K562 (cell line): Measurements from ENCODE around the gene RER1. TPM values are rescaled to one million over a fixed set of nuclear protein-coding genes. Genes with fewer than 3 reads are reported as not detected.

Experiments used
- ATAC-seq: fragments of 200-7000 bp; cut with Tn5 transposase; 3 replicates; pipeline ENCODE4 v1.9.1; 2020; ENCODE audit warnings: moderate library complexity
- BruUV-seq: library from RNA; stranded (reverse); fragments of 400-500 nt; replicated peaks from 2 replicates; lab custom pipeline; 2021; lab: Mats Ljungman, UMichigan
- CTCF ChIA-PET: fragments of 300-600 bp; formaldehyde crosslinking; extraction: SDS; loops from one replicate; lab custom pipeline; 2021; ENCODE audit warnings: low intra/inter-chr PET ratio; lab: Yijun Ruan, JAX
- POLR2A ChIA-PET: fragments of 300-600, 350-650 bp; sonication (Branson Sonifier 250); formaldehyde crosslinking; extraction: SDS; loops from one replicate; lab custom pipeline; 2021; ENCODE audit warnings: antibody characterized with exemption, inconsistent platforms; lab: Yijun Ruan, JAX
- DNase-seq, 4 experiments: peaks; one replicate each; pipeline versions ENCODE4 v3.0.0 to v3.0.0-alpha.2; 2011 to 2018; ENCODE audit warnings: low spot score in 3 of 4, mixed read lengths in 3 of 4; ENCODE audit errors: extremely low read depth in 1 of 4
- FAIRE-seq: peaks from 2 replicates; lab custom pipeline; 2011; peaks lifted over from hg19 to GRCh38; lab: Jason Lieb, UNC
- H2AFZ ChIP-seq: 2 replicates; pipeline ENCODE4 v1.6.0; 2011; ENCODE audit warnings: low read depth, low read length, control low read depth, inconsistent platforms
- H3K27ac ChIP-seq: fragments of 200-600 bp; 3 replicates; pipeline ENCODE4 v1.8.0; 2011; ENCODE audit warnings: low read depth, mild to moderate bottlenecking, control low read depth, inconsistent platforms, low read length, moderate library complexity, mixed read lengths; ENCODE audit errors: extremely low read depth
- H3K27me3 ChIP-seq, 2 experiments: fragments of 300-600 bp in 1 of 2; 2 replicates in 1 of 2; 3 replicates in 1 of 2; pipeline versions ENCODE4 v1.6.0 to v1.8.0; 2011; ENCODE audit warnings: inconsistent platforms in 2 of 2, low read length in 2 of 2, mild to moderate bottlenecking in 1 of 2, mixed read lengths in 1 of 2, moderate library complexity in 1 of 2; ENCODE audit not compliant: control insufficient read depth in 2 of 2, insufficient read depth in 2 of 2
- H3K36me3 ChIP-seq: fragments of 300-600 bp; 3 replicates; pipeline ENCODE4 v1.8.0; 2011; ENCODE audit warnings: mild to moderate bottlenecking, low read length, inconsistent platforms; ENCODE audit not compliant: control insufficient read depth, insufficient read depth
- H3K4me1 ChIP-seq, 2 experiments: fragments of 200-600 bp in 1 of 2; replicated peaks in 1 of 2; 2 replicates in 1 of 2; 3 replicates in 1 of 2; pipeline versions ENCODE4 v1.5.1 to v1.8.0; 2011; ENCODE audit warnings: inconsistent platforms in 2 of 2, low read length in 2 of 2, mild to moderate bottlenecking in 1 of 2, mixed read lengths in 1 of 2, moderate library complexity in 1 of 2; ENCODE audit not compliant: control insufficient read depth in 2 of 2, insufficient read depth in 2 of 2
- H3K4me2 ChIP-seq: 2 replicates; pipeline ENCODE4 v1.6.1; 2011; ENCODE audit warnings: low read length, control low read depth, inconsistent platforms, mixed read lengths; ENCODE audit not compliant: insufficient read depth
- H3K4me3 ChIP-seq: fragments of 200-600 bp; sonication (generic), shearing (Covaris generic); 2 replicates; pipeline ENCODE4 v1.5.1; 2016; ENCODE audit warnings: control low read depth, inconsistent platforms
- H3K79me2 ChIP-seq: fragments of 200-600 bp; 3 replicates; pipeline ENCODE4 v1.8.0; 2011; ENCODE audit warnings: low read length, inconsistent platforms; ENCODE audit not compliant: control insufficient read depth, insufficient read depth
- H3K9ac ChIP-seq, 2 experiments: 2 replicates each; pipeline versions ENCODE4 v1.6.0 to v1.6.1; 2011; ENCODE audit warnings: low read depth in 2 of 2, low read length in 2 of 2, control low read depth in 1 of 2, inconsistent platforms in 1 of 2, mild to moderate bottlenecking in 1 of 2, mixed read lengths in 1 of 2; ENCODE audit not compliant: insufficient read depth in 1 of 2
- H3K9me1 ChIP-seq: one replicate; pipeline ENCODE4 v1.6.0; 2011; ENCODE audit warnings: inconsistent platforms, mild to moderate bottlenecking, low read length, moderate library complexity; ENCODE audit not compliant: control insufficient read depth, insufficient read depth
- H3K9me3 ChIP-seq: replicated peaks from 2 replicates; pipeline ENCODE4 v1.5.1; 2011; ENCODE audit warnings: low read depth, low read length, inconsistent platforms; ENCODE audit not compliant: control insufficient read depth, insufficient read depth
- H4K20me1 ChIP-seq: replicated peaks from 2 replicates; pipeline ENCODE4 v1.6.1; 2011; ENCODE audit warnings: low read length, inconsistent platforms, mixed read lengths; ENCODE audit not compliant: control insufficient read depth, insufficient read depth
- NR3C1 ChIP-seq: sonication (generic); formaldehyde crosslinking; IDR thresholded peaks from 2 replicates; pipeline ENCODE4 v1.8.1; 2022; ENCODE audit warnings: missing genetic modification reagents
- WGBS: fragments of 100-300 bp; shearing (Covaris generic); methylation state at CpG from one replicate; pipeline ENCODE4 v1.1.6; 2016; ENCODE audit warnings: low coverage, mixed read lengths; ENCODE audit not compliant: insufficient coverage; ENCODE audit errors: missing lambda C conversion rate; 5-methylcytosine and 5-hydroxymethylcytosine counted together
- in situ Hi-C: fragments of 300-500 bp; cut with MboI; formaldehyde crosslinking; loops from 4 replicates; pipeline ENCODE4 v1.15.0; 2018; ENCODE audit warnings: inconsistent platforms, mixed read lengths
- intact Hi-C: fragments of 100-400 bp; cut with micrococcal nuclease; formaldehyde crosslinking; loops from 2 replicates; pipeline ENCODE4 v1.14.2; 2022
- polyA plus RNA-seq, 8 experiments: library from polyadenylated mRNA; depleted of rRNA in 4 of 8; stranded (reverse) in 5 of 8; unstranded in 3 of 8; fragments of >200 nt; fragmentation: Nextera tagmentation in 2 of 8; fragmentation: Illumina TruSeq in 1 of 8; extraction: Ambion mirVana in 2 of 8; extraction: Trizol in 1 of 8; gene quantifications; 2 replicates each; pipeline versions ENCODE4 v1.2.1 to v1.2.3, GENCODE V29; 2011 to 2014; ENCODE audit warnings: inconsistent platforms in 1 of 8, missing spikeins in 1 of 8
- total RNA-seq, 7 experiments: library from RNA; depleted of rRNA in 6 of 7; stranded (reverse); fragments of >200 nt in 6 of 7; fragmentation: Illumina TruSeq in 2 of 7; extraction: Trizol in 2 of 7; gene quantifications; 2 replicates each; pipeline versions ENCODE4 v1.2.1 to v1.2.3, GENCODE V29; 2011 to 2021; ENCODE audit warnings: low replicate concordance in 1 of 7
- TF ChIP-seq, protein P1 (sequence below), 2 experiments: IDR thresholded peaks; 2 replicates each; pipeline ENCODE4 v1.6.1; 2012; ENCODE audit warnings: improper control_type of control experiment in 2 of 2, low read depth in 2 of 2, low read length in 2 of 2, borderline replicate concordance in 1 of 2

The RER1 gene
- total and polyA plus RNA-seq, 9 of the 15 experiments (the other 6 are each of a cell fraction or from before 2014, with no cell fraction given): 19.6 to 354 (median 183) TPM

DNA sequence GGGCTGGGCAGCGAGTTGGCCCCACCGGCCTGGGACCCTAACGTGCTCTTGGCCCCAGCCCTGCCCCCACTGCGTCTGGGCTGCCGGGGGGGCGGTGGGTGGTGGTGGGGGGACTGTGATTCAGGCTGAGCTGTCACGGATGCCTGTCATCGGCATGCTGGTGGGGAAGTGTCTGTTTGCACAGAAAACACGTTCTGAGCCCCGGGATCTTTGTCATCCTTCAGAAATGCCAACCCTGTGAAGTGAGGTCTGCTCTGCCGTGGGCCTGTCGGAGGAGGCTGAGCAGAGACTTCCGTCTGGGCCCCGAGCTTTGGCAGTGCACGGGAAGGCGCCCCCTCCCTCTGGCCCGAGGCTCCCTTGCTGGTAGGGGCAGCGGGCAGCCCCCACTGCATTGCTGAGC is 60.1 kb downstream of the RER1 start:
- no TSS peak for BruUV-seq
- no peak for FAIRE-seq
- POLR2A ChIA-PET: interaction anchor here (0.6 to 0.7 kb wide), 2 partner anchors 70 to 572 kb away, joined by 3 read pairs; no protein-coding TSS in a partner anchor
- CTCF ChIA-PET: no interaction called here
- peaks cover 0 to 74% of the 10 kb centered on the region in 2 experiments; a peak in 3 of 5 replicates for H3K4me1 ChIP-seq
- no peaks in the 10 kb centered on the region for H3K79me2 ChIP-seq
- H3K36me3 ChIP-seq: no peaks in the 10 kb centered on the region
- no peak overlapping the region for H2AFZ ChIP-seq
- H4K20me1 ChIP-seq: peaks cover 8% of the 10 kb centered on the region
- peaks cover 21 to 75% of the 10 kb centered on the region in 2 experiments; a peak in 3 of 5 replicates for H3K27me3 ChIP-seq
- in situ Hi-C loops (no loop called here), intact Hi-C loops (no loop called here)
- WGBS: 0% methylated on average over 9 of the region's 18 CpGs
- no peak overlapping the region for H3K27ac ChIP-seq
- no peak for ATAC-seq
- TF ChIP-seq NR3C1 (CRISPR knock-in tag): no peak
- TF ChIP-seq, protein P1, sequence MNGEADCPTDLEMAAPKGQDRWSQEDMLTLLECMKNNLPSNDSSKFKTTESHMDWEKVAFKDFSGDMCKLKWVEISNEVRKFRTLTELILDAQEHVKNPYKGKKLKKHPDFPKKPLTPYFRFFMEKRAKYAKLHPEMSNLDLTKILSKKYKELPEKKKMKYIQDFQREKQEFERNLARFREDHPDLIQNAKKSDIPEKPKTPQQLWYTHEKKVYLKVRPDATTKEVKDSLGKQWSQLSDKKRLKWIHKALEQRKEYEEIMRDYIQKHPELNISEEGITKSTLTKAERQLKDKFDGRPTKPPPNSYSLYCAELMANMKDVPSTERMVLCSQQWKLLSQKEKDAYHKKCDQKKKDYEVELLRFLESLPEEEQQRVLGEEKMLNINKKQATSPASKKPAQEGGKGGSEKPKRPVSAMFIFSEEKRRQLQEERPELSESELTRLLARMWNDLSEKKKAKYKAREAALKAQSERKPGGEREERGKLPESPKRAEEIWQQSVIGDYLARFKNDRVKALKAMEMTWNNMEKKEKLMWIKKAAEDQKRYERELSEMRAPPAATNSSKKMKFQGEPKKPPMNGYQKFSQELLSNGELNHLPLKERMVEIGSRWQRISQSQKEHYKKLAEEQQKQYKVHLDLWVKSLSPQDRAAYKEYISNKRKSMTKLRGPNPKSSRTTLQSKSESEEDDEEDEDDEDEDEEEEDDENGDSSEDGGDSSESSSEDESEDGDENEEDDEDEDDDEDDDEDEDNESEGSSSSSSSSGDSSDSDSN (IDR thresholded peaks at IDR 0.05; ENCODE audit: borderline replicate concordance in 1 of 2, low read depth in 2 of 2, low read length in 2 of 2): 0 out of 4 replicates have a peak, but pooled peaks of 1 of the 2 experiments have one; percentile 21
- H3K4me2 ChIP-seq: no peak overlapping the region
- H3K4me3 ChIP-seq: no peak overlapping the region
- H3K9me1 ChIP-seq: no peaks in the 10 kb centered on the region
- H3K9ac ChIP-seq: no peak overlapping the region
- no peak for DNase-seq
- H3K9me3 ChIP-seq: no peaks in the 10 kb centered on the region
